Hepatocyte (in vitro differentiated cells): ENCODE results near the gene FOXF1. TPM values are rescaled to one million over a fixed set of nuclear protein-coding genes. Genes with fewer than 3 reads are reported as not detected.

Experiments used
- DNase-seq: peaks from one replicate; pipeline ENCODE4 v3.0.0-alpha.2; 2016; ENCODE audit warnings: low spot score
- H2AFZ ChIP-seq: fragments of 200-600 bp; sonication (generic); 2 replicates; pipeline ENCODE4 v1.6.0; 2016; ENCODE audit warnings: antibody characterized with exemption, mild to moderate bottlenecking
- H3K27ac ChIP-seq: fragments of 200-600 bp; sonication (generic); 2 replicates; pipeline ENCODE4 v1.5.1; 2016; ENCODE audit warnings: mild to moderate bottlenecking
- H3K27me3 ChIP-seq: fragments of 200-600 bp; sonication (generic); 2 replicates; pipeline ENCODE4 v1.6.1; 2016
- H3K36me3 ChIP-seq: fragments of 200-600 bp; sonication (generic); replicated peaks from 2 replicates; pipeline ENCODE4 v1.5.1; 2016; ENCODE audit warnings: low read depth; ENCODE audit not compliant: insufficient read depth
- H3K4me1 ChIP-seq: fragments of 200-600 bp; sonication (generic); 2 replicates; pipeline ENCODE4 v1.5.1; 2016; ENCODE audit warnings: mild to moderate bottlenecking, moderate library complexity; ENCODE audit not compliant: insufficient read depth
- H3K4me2 ChIP-seq: fragments of 200-600 bp; sonication (generic); 2 replicates; pipeline ENCODE4 v1.6.0; 2016
- H3K4me3 ChIP-seq: fragments of 200-600 bp; sonication (generic); 2 replicates; pipeline ENCODE4 v1.5.1; 2016; ENCODE audit warnings: mild to moderate bottlenecking
- H3K79me2 ChIP-seq: fragments of 200-600 bp; sonication (generic); 2 replicates; pipeline ENCODE4 v1.6.0; 2017; ENCODE audit warnings: mild to moderate bottlenecking
- H3K9me2 ChIP-seq: fragments of 200-600 bp; sonication (generic); replicated peaks from 2 replicates; pipeline ENCODE4 v1.6.0; 2017; ENCODE audit warnings: mild to moderate bottlenecking; ENCODE audit not compliant: insufficient read depth
- H3K9me3 ChIP-seq: fragments of 200-600 bp; sonication (generic); 2 replicates; pipeline ENCODE4 v1.5.1; 2016; ENCODE audit warnings: low read depth, mild to moderate bottlenecking
- H4K20me1 ChIP-seq: fragments of 200-600 bp; sonication (generic); 2 replicates; pipeline ENCODE4 v1.6.0; 2016; ENCODE audit warnings: mild to moderate bottlenecking; ENCODE audit not compliant: insufficient read depth, poor library complexity, severe bottlenecking
- EZH2 ChIP-seq: fragments of 200-600 bp; sonication (generic); IDR thresholded peaks from 2 replicates; pipeline ENCODE4 v1.6.1; 2016; ENCODE audit warnings: antibody characterized with exemption, mild to moderate bottlenecking, borderline replicate concordance
- EZH2phosphoT487 ChIP-seq: fragments of 200-600 bp; sonication (generic); IDR thresholded peaks from one replicate; pipeline ENCODE4 v1.6.1; 2018; ENCODE audit warnings: antibody characterized with exemption, mild to moderate bottlenecking, low read depth, moderate library complexity; ENCODE audit not compliant: unreplicated experiment, severe bottlenecking
- WGBS: methylation state at CpG from one replicate; pipeline ENCODE4 v1.1.6; 2016; ENCODE audit warnings: low lambda C conversion rate; ENCODE audit errors: missing lambda C conversion rate; 5-methylcytosine and 5-hydroxymethylcytosine counted together
- polyA plus RNA-seq: library from polyadenylated mRNA; unstranded; fragments of >200 nt; fragmentation: Nextera tagmentation; extraction: Ambion mirVana; gene quantifications from 2 replicates; pipeline ENCODE4 v1.2.1, GENCODE V29; 2016
- total RNA-seq: library from RNA; depleted of rRNA; stranded (reverse); fragments of >200 nt; gene quantifications from 2 replicates; pipeline ENCODE4 v1.2.3, GENCODE V29; 2014
- TF ChIP-seq, protein P1 (sequence below): fragments of 200-600 bp; sonication (generic); IDR thresholded peaks from 2 replicates; pipeline ENCODE4 v1.5.1; 2016; ENCODE audit warnings: antibody characterized with exemption, mild to moderate bottlenecking; ENCODE audit not compliant: poor library complexity

The FOXF1 gene
- total RNA-seq, result 23.7 and 26.8 TPM in 2 replicates
- polyA plus RNA-seq, result 30.0 and 37.4 TPM in 2 replicates

- H3K79me2 ChIP-seq, result peaks cover 81% of the 10 kb centered on the region
- H3K27ac ChIP-seq, result peak within 1 kb of the TSS; percentile 99
- no peaks in the 10 kb centered on the region for H3K4me1 ChIP-seq
- H4K20me1 ChIP-seq, result peaks cover 32% of the 10 kb centered on the region
- no peaks in the 10 kb centered on the region for H3K36me3 ChIP-seq
- TF ChIP-seq, protein P1, sequence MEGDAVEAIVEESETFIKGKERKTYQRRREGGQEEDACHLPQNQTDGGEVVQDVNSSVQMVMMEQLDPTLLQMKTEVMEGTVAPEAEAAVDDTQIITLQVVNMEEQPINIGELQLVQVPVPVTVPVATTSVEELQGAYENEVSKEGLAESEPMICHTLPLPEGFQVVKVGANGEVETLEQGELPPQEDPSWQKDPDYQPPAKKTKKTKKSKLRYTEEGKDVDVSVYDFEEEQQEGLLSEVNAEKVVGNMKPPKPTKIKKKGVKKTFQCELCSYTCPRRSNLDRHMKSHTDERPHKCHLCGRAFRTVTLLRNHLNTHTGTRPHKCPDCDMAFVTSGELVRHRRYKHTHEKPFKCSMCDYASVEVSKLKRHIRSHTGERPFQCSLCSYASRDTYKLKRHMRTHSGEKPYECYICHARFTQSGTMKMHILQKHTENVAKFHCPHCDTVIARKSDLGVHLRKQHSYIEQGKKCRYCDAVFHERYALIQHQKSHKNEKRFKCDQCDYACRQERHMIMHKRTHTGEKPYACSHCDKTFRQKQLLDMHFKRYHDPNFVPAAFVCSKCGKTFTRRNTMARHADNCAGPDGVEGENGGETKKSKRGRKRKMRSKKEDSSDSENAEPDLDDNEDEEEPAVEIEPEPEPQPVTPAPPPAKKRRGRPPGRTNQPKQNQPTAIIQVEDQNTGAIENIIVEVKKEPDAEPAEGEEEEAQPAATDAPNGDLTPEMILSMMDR, result no peak
- TF ChIP-seq EZH2phosphoT487, result peak; percentile 24
- peak; percentile 87 for TF ChIP-seq EZH2
- H3K27me3 ChIP-seq, result peaks cover 86% of the 10 kb centered on the region
- DNase-seq, result no peak
- H3K9me2 ChIP-seq, result no peaks in the 10 kb centered on the region
- H3K4me3 ChIP-seq, result peak within 1 kb of the TSS; percentile 49
- peak within 1 kb of the TSS; percentile 89 for H3K4me2 ChIP-seq
- H2AFZ ChIP-seq, result peak within 1 kb of the TSS; percentile 10
- WGBS, result 3% methylated on average over 75 of the region's 89 CpGs
- no peaks in the 10 kb centered on the region for H3K9me3 ChIP-seq
These were observed at the start of gene FOXF1 for GRCh38 chr16:86510465-86511261. TSS of gene FOXF1 (plus strand) at chr16:86510527. CDS start at chr16:86510570, 43 bp downstream.

DNA sequence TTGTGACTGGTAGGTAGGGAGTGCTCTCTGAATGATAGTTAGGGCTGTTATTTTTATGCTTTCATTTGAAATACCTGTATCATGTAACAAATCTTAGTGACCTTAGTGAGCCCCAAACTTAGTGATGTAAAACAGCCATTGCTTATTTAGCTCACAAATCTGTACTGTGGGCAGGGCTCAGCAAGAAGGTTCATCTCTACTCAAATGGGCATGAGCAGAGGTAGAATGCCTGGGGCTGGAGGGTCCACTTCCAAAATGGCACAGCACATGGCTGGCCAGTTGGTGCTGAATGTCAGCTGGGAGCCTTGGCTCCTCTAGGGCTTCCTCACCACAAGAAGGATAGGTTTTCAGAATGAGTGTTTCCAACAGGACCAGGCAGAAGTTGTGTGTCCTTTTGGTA, 49.3 kb upstream of the FOXF1 start:
- no peak overlapping the region for H2AFZ ChIP-seq
- H3K4me3 ChIP-seq, result no peak overlapping the region
- no peak for TF ChIP-seq EZH2
- no peaks in the 10 kb centered on the region for H4K20me1 ChIP-seq
- H3K27ac ChIP-seq, result no peak overlapping the region
- H3K79me2 ChIP-seq, result no peaks in the 10 kb centered on the region
- no peaks in the 10 kb centered on the region for H3K9me2 ChIP-seq
- no peaks in the 10 kb centered on the region for H3K36me3 ChIP-seq
- H3K4me2 ChIP-seq, result no peak overlapping the region
- no peak for DNase-seq
- H3K9me3 ChIP-seq, result peaks cover 3% of the 10 kb centered on the region
- no peaks in the 10 kb centered on the region for H3K27me3 ChIP-seq
- peaks cover 32% of the 10 kb centered on the region for H3K4me1 ChIP-seq

- H3K36me3 ChIP-seq, result no peaks in the 10 kb centered on the region
- H3K27ac ChIP-seq, result peak overlapping the region; percentile 86
- TF ChIP-seq, protein P1, result no peak
- no peaks in the 10 kb centered on the region for H3K9me2 ChIP-seq
- H3K9me3 ChIP-seq, result peaks cover 3% of the 10 kb centered on the region
- H3K4me2 ChIP-seq, result no peak overlapping the region
- WGBS, result 57% methylated on average over 17 of the region's 17 CpGs
- no peaks in the 10 kb centered on the region for H3K79me2 ChIP-seq
- peak; percentile 72 for DNase-seq
- H4K20me1 ChIP-seq, result no peaks in the 10 kb centered on the region
- H3K27me3 ChIP-seq, result no peaks in the 10 kb centered on the region
- H3K4me3 ChIP-seq, result no peak overlapping the region
- H3K4me1 ChIP-seq, result peaks cover 33% of the 10 kb centered on the region
- H2AFZ ChIP-seq, result no peak overlapping the region
These were observed 47.8 kb upstream of the FOXF1 start for GRCh38 chr16:86462334-86463084.

GRCh38 chr16:86464044-86464443, 46.3 kb upstream of the FOXF1 start:
- no peak overlapping the region for H2AFZ ChIP-seq
- no peaks in the 10 kb centered on the region for H3K79me2 ChIP-seq
- H3K27ac ChIP-seq, result no peak overlapping the region
- H3K9me2 ChIP-seq, result no peaks in the 10 kb centered on the region
- no peak for DNase-seq
- H3K9me3 ChIP-seq, result peaks cover 3% of the 10 kb centered on the region
- no peak overlapping the region for H3K4me3 ChIP-seq
- no peak for TF ChIP-seq EZH2
- no peak for TF ChIP-seq EZH2phosphoT487
- TF ChIP-seq, protein P1, result no peak
- H3K4me1 ChIP-seq, result peaks cover 22% of the 10 kb centered on the region
- no peaks in the 10 kb centered on the region for H4K20me1 ChIP-seq
- H3K36me3 ChIP-seq, result no peaks in the 10 kb centered on the region
- no peaks in the 10 kb centered on the region for H3K27me3 ChIP-seq
- 100% methylated on average over 2 of the region's 2 CpGs for WGBS
- H3K4me2 ChIP-seq, result no peak overlapping the region
